22Rv1 (cell line): Measurements from ENCODE around the gene RGL1.

Experiments used
- H3K27ac ChIP-seq: fragments of 450-650 bp; 2 replicates; pipeline ENCODE4 v1.5.1; 2017
- CTCF ChIP-seq: fragments of 450-650 bp; IDR thresholded peaks from 2 replicates; pipeline ENCODE4 v1.5.1; 2017; ENCODE audit warnings: mild to moderate bottlenecking
- ZFX ChIP-seq: fragments of 450-650 bp; IDR thresholded peaks from 2 replicates; pipeline ENCODE4 v1.6.1; 2017; ENCODE audit warnings: antibody characterized with exemption, borderline replicate concordance

Gene RGL1

GRCh38 chr1:183903101-183903500 lies 98.2 kb downstream of the RGL1 start:
- H3K27ac ChIP-seq: no peak overlapping the region
- no peak for TF ChIP-seq ZFX

- TF ChIP-seq CTCF (no peak), ZFX (no peak)
- no peak overlapping the region for H3K27ac ChIP-seq
Observed at GRCh38 chr1:183905508-183906113, 100.7 kb downstream of the RGL1 start.

- no peak overlapping the region for H3K27ac ChIP-seq
- TF ChIP-seq ZFX (no peak), CTCF (no peak)
Observed at GRCh38 chr1:183907070-183907469, 102.2 kb downstream of the RGL1 start.

GRCh38 chr1:183908079-183908478 lies 103.2 kb downstream of the RGL1 start:
- TF ChIP-seq CTCF (no peak), ZFX (no peak)
- no peak overlapping the region for H3K27ac ChIP-seq

GRCh38 chr1:183909672-183910071 lies 104.8 kb downstream of the RGL1 start:
- TF ChIP-seq CTCF (no peak), ZFX (no peak)
- H3K27ac ChIP-seq: no peak overlapping the region

GRCh38 chr1:183910845-183911244 lies 105.9 kb downstream of the RGL1 start:
- no peak for TF ChIP-seq ZFX
- TF ChIP-seq CTCF: no peak
- no peak overlapping the region for H3K27ac ChIP-seq

- no peak for TF ChIP-seq ZFX
- no peak for TF ChIP-seq CTCF
- H3K27ac ChIP-seq: no peak overlapping the region
Observed at GRCh38 chr1:183911285-183911684, 106.4 kb downstream of the RGL1 start.
